OCI-LY3 (cell line): ENCODE results near the gene A3GALT2.

Experiments
- EZH2phosphoT487 ChIP-seq: fragments of 200-600 bp; shearing (Covaris generic); IDR thresholded peaks from 2 replicates; pipeline ENCODE4 v1.6.1; 2018; ENCODE audit warnings: antibody characterized with exemption, mixed run types, low read depth
- TF ChIP-seq, protein P1 (sequence below): fragments of 200-600, 300-600 bp; sonication (generic); IDR thresholded peaks from 2 replicates; pipeline ENCODE4 v1.5.1; 2014; ENCODE audit warnings: antibody characterized with exemption, low read length, low read depth

DNA sequence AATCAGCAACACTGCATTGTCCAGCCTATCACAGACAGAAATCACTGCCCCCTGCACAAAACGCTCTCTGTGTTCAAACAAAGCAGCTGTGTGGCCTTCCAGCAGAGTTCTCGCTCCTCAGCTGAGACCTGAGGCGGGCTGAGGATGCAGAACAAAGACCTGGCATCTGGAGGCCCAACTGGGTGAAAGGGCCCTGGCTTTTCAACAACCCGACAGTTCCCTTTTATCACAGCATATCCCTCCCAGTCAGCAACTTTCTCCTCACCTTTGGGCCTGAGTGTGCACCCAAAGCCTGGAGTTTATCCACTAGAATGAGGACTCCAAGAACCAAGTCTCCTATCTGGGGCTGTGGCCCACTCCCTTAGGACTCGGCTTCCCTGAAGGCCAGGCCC is 42.6 kb upstream of the A3GALT2 start:
- TF ChIP-seq, protein P1, sequence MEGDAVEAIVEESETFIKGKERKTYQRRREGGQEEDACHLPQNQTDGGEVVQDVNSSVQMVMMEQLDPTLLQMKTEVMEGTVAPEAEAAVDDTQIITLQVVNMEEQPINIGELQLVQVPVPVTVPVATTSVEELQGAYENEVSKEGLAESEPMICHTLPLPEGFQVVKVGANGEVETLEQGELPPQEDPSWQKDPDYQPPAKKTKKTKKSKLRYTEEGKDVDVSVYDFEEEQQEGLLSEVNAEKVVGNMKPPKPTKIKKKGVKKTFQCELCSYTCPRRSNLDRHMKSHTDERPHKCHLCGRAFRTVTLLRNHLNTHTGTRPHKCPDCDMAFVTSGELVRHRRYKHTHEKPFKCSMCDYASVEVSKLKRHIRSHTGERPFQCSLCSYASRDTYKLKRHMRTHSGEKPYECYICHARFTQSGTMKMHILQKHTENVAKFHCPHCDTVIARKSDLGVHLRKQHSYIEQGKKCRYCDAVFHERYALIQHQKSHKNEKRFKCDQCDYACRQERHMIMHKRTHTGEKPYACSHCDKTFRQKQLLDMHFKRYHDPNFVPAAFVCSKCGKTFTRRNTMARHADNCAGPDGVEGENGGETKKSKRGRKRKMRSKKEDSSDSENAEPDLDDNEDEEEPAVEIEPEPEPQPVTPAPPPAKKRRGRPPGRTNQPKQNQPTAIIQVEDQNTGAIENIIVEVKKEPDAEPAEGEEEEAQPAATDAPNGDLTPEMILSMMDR = no peak
- no peak for TF ChIP-seq EZH2phosphoT487
